NCI-H526 (cell line): ENCODE data around the gene GNL3.
"Not testable (repeated sequence)": the region's sequence is repeated elsewhere in the genome, so short reads cannot be mapped to it uniquely, and the experiment has no call there.

ENCODE experiments used
- DNase-seq, 2 experiments: peaks; one replicate each; lab custom pipeline; 2025; lab: John Stamatoyannopoulos, UW

GNL3 gene

DNA sequence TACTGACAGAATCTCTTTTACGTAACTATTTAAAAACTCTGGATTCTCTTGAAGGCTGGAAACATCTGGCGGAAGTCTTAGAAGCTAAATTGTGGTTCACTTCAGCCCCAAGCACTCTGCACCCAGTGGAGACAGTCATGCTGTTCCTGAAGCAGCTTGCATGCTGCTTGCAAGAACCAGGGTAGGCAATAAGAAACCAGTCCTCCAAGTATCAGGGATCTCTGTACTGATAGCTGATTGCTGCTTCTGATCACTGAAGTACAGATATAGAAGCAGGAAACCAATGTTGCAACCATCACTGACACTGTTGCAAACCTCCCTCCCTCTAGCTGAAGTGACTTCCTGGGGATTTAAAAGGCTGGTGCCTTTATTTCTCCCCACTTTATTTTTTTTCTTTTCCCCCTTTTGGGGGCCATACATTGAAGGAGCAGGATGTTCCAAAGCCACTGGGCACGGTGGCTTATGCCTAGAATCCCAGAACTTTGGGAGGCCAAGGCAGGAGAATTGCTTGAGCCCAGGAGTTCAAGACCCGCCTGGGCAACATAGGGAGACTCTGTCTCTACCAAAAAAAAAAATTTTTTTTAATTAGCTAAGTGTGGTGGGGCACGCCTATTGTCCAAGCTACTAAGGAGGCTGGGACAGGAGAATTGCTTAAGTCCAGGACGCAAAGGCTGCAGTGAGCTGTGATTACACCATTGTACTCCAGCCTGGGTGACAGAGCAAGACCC, 35.3 kb downstream of the GNL3 start:
- DNase-seq: no peak

- no peak for DNase-seq
These were observed 35.8 kb downstream of the GNL3 start for GRCh38 chr3:52721730-52722008.

DNA sequence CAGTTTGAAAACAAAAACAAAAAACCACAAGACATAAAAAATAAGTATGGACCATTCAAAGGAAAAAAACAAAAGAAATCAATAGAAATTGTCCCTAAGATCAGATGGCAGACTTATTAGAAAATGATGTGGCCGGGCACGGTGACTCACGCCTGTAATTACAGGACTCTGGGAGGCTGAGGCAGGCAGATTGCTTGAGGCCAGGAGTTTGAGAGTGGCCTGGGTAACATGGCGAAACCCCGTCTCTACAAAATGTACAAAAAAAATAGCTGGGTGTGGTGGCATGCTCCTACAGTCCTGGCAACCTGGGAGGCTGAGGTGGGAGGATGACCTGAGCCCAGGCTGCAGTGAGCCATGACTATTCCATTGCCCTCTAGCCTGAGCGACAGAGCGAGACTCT, 36.7 kb downstream of the GNL3 start:
- DNase-seq: no peak

DNA sequence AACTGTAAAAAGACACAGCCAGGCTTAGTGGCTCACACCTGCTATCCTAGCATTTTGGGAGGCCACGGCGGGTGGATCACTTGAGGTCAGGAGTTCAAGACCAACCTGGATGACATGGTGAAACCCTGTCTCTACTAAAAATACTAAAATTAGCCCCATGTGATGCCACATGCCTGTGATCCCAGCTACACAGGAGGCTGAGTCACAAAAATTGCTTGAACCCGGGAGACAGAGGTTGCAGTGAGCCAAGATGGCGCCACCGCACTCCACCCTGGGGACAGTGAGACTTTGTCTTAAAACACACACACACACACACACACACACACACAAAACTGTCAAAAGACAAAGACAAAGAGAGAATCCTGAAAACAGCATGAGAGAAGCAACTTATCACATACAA, 38.1 kb downstream of the GNL3 start:
- DNase-seq: no peak

GRCh38 chr3:52724511-52724910, 38.7 kb downstream of the GNL3 start:
- DNase-seq: no peak

GRCh38 chr3:52728753-52729152, 42.9 kb downstream of the GNL3 start:
- DNase-seq: not testable (repeated sequence)

DNA sequence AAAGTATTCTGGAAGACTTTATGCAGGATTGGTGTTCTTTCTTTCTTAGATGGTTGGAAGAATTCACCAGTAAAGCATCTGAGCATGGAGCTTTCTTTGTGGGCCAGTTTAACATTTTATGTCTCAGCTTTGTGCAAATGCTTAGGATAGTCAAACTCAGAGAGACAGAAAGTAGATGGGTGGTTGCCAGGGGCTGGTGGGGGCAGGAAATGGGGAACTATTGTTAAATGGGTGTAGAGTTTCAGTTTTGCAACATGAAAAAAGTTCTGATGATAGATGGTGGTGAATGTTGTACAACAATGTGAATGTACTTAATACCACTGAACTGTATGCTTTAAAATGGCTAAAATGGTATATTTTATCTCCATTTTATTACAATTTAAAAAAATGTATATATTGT, 44.8 kb downstream of the GNL3 start:
- DNase-seq: no peak

GRCh38 chr3:52731590-52731989, 45.8 kb downstream of the GNL3 start:
- DNase-seq: no peak

- DNase-seq: no peak
These were observed 47.5 kb downstream of the GNL3 start for GRCh38 chr3:52733256-52733891.

DNA sequence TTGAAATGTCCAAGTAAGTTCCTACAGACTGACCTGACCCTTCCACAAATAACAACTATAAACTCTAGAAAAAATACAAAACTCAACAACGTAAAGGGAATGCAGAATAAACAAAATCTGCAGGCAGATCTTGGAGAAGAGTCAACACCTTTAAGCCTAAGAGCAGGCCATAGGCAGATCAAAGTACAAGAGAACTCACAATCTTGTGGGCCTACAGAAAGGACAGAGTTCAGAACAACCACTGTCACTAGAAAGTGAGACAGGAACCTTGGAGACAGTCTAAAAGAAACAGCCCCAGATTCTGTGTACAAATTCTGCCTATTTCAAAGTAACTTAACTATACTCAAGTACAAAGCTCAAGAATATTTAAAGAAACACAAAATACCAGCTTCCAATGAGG, 53.9 kb downstream of the GNL3 start:
- no peak for DNase-seq

DNA sequence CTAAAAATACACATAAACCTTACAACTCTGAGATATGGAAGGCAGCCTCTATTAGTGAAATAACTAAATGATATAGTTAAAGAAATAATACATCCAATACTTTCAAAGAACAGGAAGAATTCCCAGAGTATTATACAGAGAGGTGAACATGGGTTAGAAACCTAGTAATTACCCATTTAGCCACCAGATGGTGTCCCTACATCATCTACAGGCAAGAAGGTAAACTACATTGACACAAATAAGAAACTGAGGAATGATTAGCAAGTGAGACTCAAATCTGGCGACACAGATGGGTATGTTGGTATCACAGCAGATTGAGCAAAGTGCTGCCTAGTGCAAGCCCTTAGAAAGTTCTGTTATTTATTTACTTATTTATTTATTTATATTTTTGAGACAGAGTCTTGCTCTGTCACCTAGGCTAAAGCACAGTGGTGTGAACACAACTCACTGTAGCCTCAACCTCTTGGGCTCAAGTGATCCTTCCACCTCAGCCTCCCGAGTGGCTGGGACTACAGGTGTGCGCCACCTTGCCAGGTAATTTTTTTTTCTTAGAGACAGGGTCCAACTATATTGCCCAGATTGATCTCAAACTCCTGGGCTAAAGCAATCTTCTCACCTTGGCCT, 56.7 kb downstream of the GNL3 start:
- peak in 1 of 2 experiments; percentile 23 for DNase-seq

DNA sequence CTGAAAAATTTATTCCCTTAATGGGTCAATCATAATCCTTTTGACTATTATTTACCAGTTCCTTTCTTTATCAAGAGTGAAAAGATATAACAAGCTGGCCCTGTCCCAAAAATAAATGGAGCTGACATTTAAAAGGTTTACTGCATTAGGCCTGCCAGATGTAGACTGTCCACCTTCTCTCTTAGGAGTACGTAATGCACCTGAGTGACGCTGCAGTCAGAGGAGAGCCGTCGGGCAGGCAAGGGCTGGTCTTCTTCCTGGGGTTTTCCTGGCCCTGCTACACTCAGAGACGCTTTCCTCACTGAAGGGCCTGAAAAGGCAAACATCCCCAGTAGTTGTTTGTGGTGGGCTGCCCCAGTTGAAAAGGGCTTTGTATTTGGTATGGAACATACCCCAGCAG, 57.3 kb downstream of the GNL3 start:
- no peak for DNase-seq

DNA sequence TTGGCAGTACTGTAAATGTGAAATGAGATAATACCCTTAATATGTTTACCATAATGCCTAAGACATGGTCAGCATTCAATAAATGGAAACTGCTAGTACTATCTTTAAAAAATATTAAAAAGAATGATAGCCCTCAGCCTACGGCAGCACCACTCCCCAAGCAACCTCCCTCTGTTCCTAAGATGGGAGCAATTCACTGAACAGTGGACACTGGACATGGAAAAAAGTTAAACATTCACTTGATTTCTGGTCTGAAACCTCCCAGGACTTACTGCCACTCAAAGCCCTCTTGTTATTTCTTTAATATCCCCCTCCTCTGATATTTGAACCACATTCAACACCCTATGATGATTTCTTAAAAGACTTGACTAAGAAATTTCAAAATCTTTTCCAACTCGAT, 57.9 kb downstream of the GNL3 start:
- no peak for DNase-seq
